Erythroblast (primary cell): Measurements from ENCODE around the gene PSG5.
"Not testable (repeated sequence)": the region's sequence is repeated elsewhere in the genome, so short reads cannot be mapped to it uniquely, and the experiment has no call there.

ENCODE experiments used
- DNase-seq, 2 experiments: peaks; one replicate each; lab custom pipeline; 2025; lab: John Stamatoyannopoulos, UW
- GATA1 ChIP-seq: IDR thresholded peaks from 2 replicates; pipeline ENCODE4 v1.6.1; 2011; ENCODE audit warnings: low read depth, mild to moderate bottlenecking, control low read depth, low read length, moderate library complexity
- POLR2A ChIP-seq: IDR thresholded peaks from 2 replicates; pipeline ENCODE4 v1.6.1; 2011; ENCODE audit warnings: mild to moderate bottlenecking, low read length

The PSG5 gene

DNA sequence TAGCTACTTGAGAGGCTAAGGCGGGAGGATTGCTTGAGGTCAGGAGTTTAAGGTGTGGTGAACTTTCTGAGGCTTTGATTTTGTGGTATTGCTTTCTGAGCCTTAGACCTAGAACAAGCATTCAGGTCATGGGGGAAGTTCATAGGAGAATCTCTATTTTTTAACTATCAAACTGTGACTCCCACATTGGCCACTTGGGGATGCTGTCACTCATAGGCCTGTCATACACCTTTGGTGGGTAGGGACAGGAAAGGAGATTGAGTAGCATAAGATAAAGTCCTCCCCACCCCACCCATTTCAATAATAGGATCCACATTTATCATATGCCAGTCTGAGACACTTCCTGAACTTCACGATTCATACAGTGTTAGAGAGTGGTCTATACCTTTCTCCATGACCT is 62.0 kb downstream of the PSG5 start:
- TF ChIP-seq GATA1 (no peak), POLR2A (no peak)
- DNase-seq, result no peak

DNA sequence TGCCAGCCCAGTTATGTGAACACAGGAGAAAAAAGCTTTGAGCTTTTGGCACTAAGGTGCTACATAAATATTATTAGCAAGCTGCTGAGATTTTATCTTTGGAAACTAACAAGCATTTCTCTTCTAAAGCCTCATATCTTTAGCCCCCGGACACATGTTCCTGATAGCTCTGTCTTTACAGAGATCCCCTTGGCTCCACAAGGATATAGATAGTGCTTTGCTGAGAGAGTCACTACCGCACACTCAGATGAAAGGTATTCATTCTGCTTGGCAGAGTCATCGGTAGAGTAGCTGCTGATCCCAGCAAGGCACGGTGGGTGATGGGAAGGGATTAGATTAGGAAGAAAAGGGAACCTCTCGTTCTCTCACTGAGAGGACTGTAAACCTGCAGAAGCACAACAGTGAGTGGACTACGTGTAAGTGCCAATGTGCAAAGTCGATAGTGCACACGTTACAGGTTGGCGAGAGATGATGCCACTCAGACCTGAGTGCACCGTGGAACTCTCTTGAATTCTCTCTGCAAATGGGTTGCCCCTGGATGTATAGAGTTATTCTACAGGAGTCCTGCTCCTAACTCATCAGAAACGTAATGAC is 65.8 kb downstream of the PSG5 start:
- not testable (repeated sequence) for DNase-seq

- DNase-seq, result not testable (repeated sequence)
Measured at GRCh38 chr19:43119526-43119925, 66.8 kb downstream of the PSG5 start.
